ENCODE results near the gene MT1G. TPM values are rescaled to one million over a fixed set of nuclear protein-coding genes. Genes with fewer than 3 reads are reported as not detected.

MT1G gene
- total RNA-seq, 2 experiments from 2014 or later: not detected

DNA sequence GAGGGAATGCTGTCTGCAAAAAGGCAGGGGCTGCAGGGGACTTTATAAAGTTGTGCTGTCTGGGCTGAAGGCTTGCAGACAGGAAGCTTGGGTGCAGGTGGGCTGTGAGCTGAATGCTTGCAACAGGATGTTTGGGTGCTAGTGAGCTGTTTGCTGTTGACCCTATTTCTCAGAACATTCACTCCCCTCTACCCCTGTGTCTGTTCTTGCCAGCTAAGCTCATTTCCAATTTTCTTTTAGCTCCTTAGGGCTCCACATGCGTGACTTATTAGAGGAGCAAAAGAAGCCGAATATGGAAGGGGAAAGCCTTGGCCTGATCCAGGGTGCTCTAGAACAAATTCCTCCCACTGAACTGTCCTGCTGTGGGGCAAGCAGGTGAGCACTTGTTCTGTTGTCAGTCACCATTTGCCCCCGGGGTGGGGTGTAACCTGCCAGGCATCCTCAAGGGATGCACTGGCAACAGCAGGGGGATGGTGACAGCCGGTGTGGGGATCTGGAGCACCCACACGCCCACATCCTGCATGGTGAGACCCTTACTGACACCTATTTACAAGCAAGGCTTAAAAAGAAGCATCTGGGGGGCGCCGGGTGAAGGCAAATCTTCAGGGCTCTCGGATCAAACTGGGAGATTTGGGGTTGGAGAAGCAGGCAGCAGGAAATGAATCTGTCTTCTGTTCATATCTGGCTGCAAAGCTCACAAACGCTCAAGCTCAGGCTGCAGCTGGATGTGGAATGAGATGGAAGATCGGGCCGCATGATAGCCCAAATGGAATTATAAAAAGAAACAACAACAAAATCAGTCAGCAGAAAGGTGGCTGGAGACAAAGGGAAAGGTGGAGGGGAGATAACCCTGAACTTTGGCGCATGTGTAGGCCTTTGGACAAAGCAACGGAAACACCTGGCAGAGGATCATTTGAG is 40.9 kb upstream of the MT1G start:
- H3K79me2 ChIP-seq (ENCODE audit: insufficient read depth, low read depth, low read length): no peaks in the 10 kb centered on the region
- no peaks in the 10 kb centered on the region for H3K9me3 ChIP-seq (ENCODE audit: low read length)
- no peaks in the 10 kb centered on the region for H3K36me3 ChIP-seq (ENCODE audit: insufficient read depth, low read length)
- peak overlapping the region; percentile 61 for H3K27ac ChIP-seq (ENCODE audit: low read depth, low read length, poor library complexity, severe bottlenecking)
- TF ChIP-seq, protein P1, sequence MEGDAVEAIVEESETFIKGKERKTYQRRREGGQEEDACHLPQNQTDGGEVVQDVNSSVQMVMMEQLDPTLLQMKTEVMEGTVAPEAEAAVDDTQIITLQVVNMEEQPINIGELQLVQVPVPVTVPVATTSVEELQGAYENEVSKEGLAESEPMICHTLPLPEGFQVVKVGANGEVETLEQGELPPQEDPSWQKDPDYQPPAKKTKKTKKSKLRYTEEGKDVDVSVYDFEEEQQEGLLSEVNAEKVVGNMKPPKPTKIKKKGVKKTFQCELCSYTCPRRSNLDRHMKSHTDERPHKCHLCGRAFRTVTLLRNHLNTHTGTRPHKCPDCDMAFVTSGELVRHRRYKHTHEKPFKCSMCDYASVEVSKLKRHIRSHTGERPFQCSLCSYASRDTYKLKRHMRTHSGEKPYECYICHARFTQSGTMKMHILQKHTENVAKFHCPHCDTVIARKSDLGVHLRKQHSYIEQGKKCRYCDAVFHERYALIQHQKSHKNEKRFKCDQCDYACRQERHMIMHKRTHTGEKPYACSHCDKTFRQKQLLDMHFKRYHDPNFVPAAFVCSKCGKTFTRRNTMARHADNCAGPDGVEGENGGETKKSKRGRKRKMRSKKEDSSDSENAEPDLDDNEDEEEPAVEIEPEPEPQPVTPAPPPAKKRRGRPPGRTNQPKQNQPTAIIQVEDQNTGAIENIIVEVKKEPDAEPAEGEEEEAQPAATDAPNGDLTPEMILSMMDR (conservative IDR thresholded peaks at IDR 0.05; ENCODE audit: low read length): no peak
- no peak for TF ChIP-seq EZH2phosphoT487 (IDR thresholded peaks at IDR 0.05; ENCODE audit: borderline replicate concordance, low read depth, low read length)
- H3K4me1 ChIP-seq (ENCODE audit: insufficient read depth, low read length, poor library complexity, severe bottlenecking): peaks cover 23% of the 10 kb centered on the region
- no peaks in the 10 kb centered on the region for H3K9me2 ChIP-seq (ENCODE audit: insufficient read depth, low read length)
- peak overlapping the region; percentile 38 for H3K4me3 ChIP-seq (ENCODE audit: low read depth, low read length, poor library complexity, severe bottlenecking)
- peak; percentile 86 for DNase-seq (ENCODE audit: low spot score)
- H4K20me1 ChIP-seq (ENCODE audit: insufficient read depth, low read length): no peaks in the 10 kb centered on the region
- ChIA-PET POLR2A (interaction anchor here (0.6 to 2.9 kb wide), 5 partner anchors 10 to 77 kb away, joined by 3 to 9 read pairs (median 3); no protein-coding TSS in a partner anchor), CTCF (ENCODE audit: unreplicated experiment) (interaction anchor here (0.6 kb wide), 1 partner anchor 382 kb away, joined by 3 read pairs; no protein-coding TSS in a partner anchor)
- no TSS peak for BruUV-seq (replicated peaks)
- intact Hi-C loops (cut with micrococcal nuclease; ENCODE audit: unreplicated experiment): no loop called here
- peak overlapping the region; percentile 91 for H2AFZ ChIP-seq (ENCODE audit: low read length)
- peak overlapping the region; percentile 59 for H3K4me2 ChIP-seq (ENCODE audit: low read length)

DNA sequence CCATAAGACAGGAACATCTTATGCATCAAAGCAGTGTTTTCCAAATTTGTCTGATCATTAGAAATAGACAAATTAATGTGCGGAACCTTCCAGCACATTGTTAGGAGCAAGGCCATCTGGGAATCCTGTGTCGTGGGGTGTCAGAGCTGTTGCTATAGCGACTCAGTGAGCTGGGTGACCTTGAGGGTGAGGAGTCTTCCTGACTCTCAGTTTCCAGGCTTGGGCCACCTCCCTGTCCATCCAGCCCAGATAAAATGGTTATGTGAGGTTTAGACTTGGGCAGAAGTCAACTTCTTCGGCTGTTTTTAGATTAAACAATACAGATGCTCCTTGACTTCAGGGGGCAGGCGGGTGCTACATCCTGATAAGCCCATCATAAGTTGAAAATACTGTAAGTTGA is 35.0 kb upstream of the MT1G start:
- H3K9me3 ChIP-seq (ENCODE audit: low read length): 0 out of 2 replicates have a peak, but pooled peaks cover under 1% of the 10 kb centered on the region
- no peak overlapping the region for H3K4me2 ChIP-seq (ENCODE audit: low read length)
- no peak for TF ChIP-seq EZH2phosphoT487 (IDR thresholded peaks at IDR 0.05; ENCODE audit: borderline replicate concordance, low read depth, low read length)
- TF ChIP-seq, protein P1 (conservative IDR thresholded peaks at IDR 0.05; ENCODE audit: low read length): no peak
- peaks cover 6% of the 10 kb centered on the region for H3K4me1 ChIP-seq (ENCODE audit: insufficient read depth, low read length, poor library complexity, severe bottlenecking)
- H3K36me3 ChIP-seq (ENCODE audit: insufficient read depth, low read length): no peaks in the 10 kb centered on the region
- no TSS peak for BruUV-seq (replicated peaks)
- DNase-seq (ENCODE audit: low spot score): no peak
- intact Hi-C loops (cut with micrococcal nuclease; ENCODE audit: unreplicated experiment): loop anchor here (1.0 to 2.0 kb wide), 4 partner anchors 29 to 347 kb away; no protein-coding TSS in a partner anchor
- no peaks in the 10 kb centered on the region for H4K20me1 ChIP-seq (ENCODE audit: insufficient read depth, low read length)
- H3K27ac ChIP-seq (ENCODE audit: low read depth, low read length, poor library complexity, severe bottlenecking): no peak overlapping the region
- ChIA-PET POLR2A (interaction anchor here (1.2 to 3.0 kb wide), 2 partner anchors 17 to 20 kb away, joined by 3 to 17 read pairs; partner anchors contain the start of gene MT1X), CTCF (ENCODE audit: unreplicated experiment) (interaction anchor here (1.1 to 2.4 kb wide), 3 partner anchors 102 to 185 kb away, joined by 3 to 8 read pairs (median 5); no protein-coding TSS in a partner anchor)
- no peaks in the 10 kb centered on the region for H3K79me2 ChIP-seq (ENCODE audit: insufficient read depth, low read depth, low read length)
- H3K4me3 ChIP-seq (ENCODE audit: low read depth, low read length, poor library complexity, severe bottlenecking): no peak overlapping the region
- no peaks in the 10 kb centered on the region for H3K9me2 ChIP-seq (ENCODE audit: insufficient read depth, low read length)
- peak overlapping the region; percentile 79; the same call in 1 of the 2 replicates for H2AFZ ChIP-seq (ENCODE audit: low read length)
